Upper lobe of left lung (tissue), 6 donors: Measurements from ENCODE around the gene PTPRD. TPM values are rescaled to one million over a fixed set of nuclear protein-coding genes. Genes with fewer than 3 reads are reported as not detected.

Experiments used
- ATAC-seq, 2 donors: fragments of 200-7000 bp; cut with Tn5 transposase; one replicate each; pipeline ENCODE4 v1.9.1; 2022; ENCODE audit warnings: mild to moderate bottlenecking in 2 of 2, moderate library complexity in 2 of 2; ENCODE audit not compliant: low FRiP score in 2 of 2
- DNase-seq, 2 donors: peaks; one replicate each; pipeline ENCODE4 v3.0.0-alpha.2; 2019 to 2020
- H3K27ac ChIP-seq, 4 donors: fragments of 200-600 bp; sonication (generic); one replicate each; pipeline ENCODE4 v1.5.1; 2016 to 2019
- H3K27me3 ChIP-seq, 4 donors: fragments of 200-600 bp; sonication (generic); one replicate each; pipeline ENCODE4 v1.5.1; 2017 to 2019
- H3K36me3 ChIP-seq, 4 donors: fragments of 200-600 bp; sonication (generic); one replicate each; pipeline ENCODE4 v1.5.1; 2016 to 2019
- H3K4me1 ChIP-seq, 4 donors: fragments of 200-600 bp; sonication (generic); one replicate each; pipeline ENCODE4 v1.5.1; 2018 to 2019
- H3K4me3 ChIP-seq, 4 donors: fragments of 200-600 bp; sonication (generic); one replicate each; pipeline ENCODE4 v1.5.1; 2017 to 2019; ENCODE audit warnings: mild to moderate bottlenecking in 2 of 4, moderate library complexity in 1 of 4
- H3K9me3 ChIP-seq, 4 donors: fragments of 200-600 bp; sonication (generic); one replicate each; pipeline ENCODE4 v1.5.1; 2018 to 2019
- EP300 ChIP-seq, 4 donors: sonication (generic); formaldehyde crosslinking; IDR thresholded peaks; one replicate each; pipeline ENCODE4 v1.5.1; 2017; ENCODE audit warnings: antibody characterized with exemption in 4 of 4, control low read depth in 2 of 4
- POLR2A ChIP-seq, 4 donors: fragments of 450-650 bp; IDR thresholded peaks; one replicate each; pipeline ENCODE4 v1.5.1; 2016 to 2017; ENCODE audit warnings: antibody characterized with exemption in 4 of 4, mild to moderate bottlenecking in 2 of 4
- POLR2AphosphoS5 ChIP-seq, 2 donors: sonication (generic); formaldehyde crosslinking; IDR thresholded peaks; one replicate each; pipeline ENCODE4 v1.5.1; 2017; ENCODE audit warnings: antibody characterized with exemption in 2 of 2
- WGBS, 2 donors: methylation state at CpG; one replicate each; pipeline ENCODE4 v1.1.5; 2017 to 2018; 5-methylcytosine and 5-hydroxymethylcytosine counted together
- total RNA-seq, 6 donors: library from RNA; depleted of rRNA in 4 of 6; stranded (reverse); fragments of >200 nt in 4 of 6; gene quantifications; one replicate each; pipeline versions ENCODE4 v1.1.0 to v1.2.1, GENCODE V29; 2016 to 2021
- TF ChIP-seq, protein P1 (sequence below), 6 experiments: fragments of 450-650 bp in 4 of 6; fragments of 200-600 bp in 2 of 6; sonication (generic) in 2 of 6; IDR thresholded peaks; one replicate each; pipeline ENCODE4 v1.5.1; 2016 to 2019; ENCODE audit warnings: antibody characterized with exemption in 6 of 6
- donor health status: DM: no; HTN: no; CAD: no; lungs with moderate emphysema.
- donor health status: DM: no; HTN: yes; CAD: no; lungs with severe emphysema.

Gene PTPRD
- total RNA-seq, 6 donors from 2014 or later, result 7.4 to 46.1 (median 14.5) TPM

DNA sequence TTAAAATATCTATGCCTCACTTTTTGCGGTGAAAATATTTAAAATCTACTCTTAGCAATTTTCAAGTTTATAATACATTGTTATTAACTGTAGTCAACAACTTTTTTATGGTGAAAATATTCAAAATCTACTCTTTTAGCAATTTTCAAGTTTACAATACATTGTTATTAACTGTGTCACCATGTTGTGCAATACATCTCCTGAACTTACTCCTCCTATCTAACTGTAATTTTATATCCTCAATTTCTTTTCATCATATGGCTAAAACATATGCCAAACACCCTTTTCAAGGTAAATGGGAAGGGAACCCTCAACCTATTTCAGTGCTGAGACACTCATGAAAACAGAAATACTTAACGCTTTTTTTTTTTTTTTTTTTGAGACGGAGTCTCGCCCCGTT, 1830.6 kb downstream of the PTPRD start:
- TF ChIP-seq POLR2A (IDR thresholded peaks at IDR 0.05) (no peak), POLR2AphosphoS5 (IDR thresholded peaks at IDR 0.05) (no peak), EP300 (IDR thresholded peaks at IDR 0.05) (no peak)
- TF ChIP-seq, protein P1, sequence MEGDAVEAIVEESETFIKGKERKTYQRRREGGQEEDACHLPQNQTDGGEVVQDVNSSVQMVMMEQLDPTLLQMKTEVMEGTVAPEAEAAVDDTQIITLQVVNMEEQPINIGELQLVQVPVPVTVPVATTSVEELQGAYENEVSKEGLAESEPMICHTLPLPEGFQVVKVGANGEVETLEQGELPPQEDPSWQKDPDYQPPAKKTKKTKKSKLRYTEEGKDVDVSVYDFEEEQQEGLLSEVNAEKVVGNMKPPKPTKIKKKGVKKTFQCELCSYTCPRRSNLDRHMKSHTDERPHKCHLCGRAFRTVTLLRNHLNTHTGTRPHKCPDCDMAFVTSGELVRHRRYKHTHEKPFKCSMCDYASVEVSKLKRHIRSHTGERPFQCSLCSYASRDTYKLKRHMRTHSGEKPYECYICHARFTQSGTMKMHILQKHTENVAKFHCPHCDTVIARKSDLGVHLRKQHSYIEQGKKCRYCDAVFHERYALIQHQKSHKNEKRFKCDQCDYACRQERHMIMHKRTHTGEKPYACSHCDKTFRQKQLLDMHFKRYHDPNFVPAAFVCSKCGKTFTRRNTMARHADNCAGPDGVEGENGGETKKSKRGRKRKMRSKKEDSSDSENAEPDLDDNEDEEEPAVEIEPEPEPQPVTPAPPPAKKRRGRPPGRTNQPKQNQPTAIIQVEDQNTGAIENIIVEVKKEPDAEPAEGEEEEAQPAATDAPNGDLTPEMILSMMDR (IDR thresholded peaks at IDR 0.05), result no peak
- Histone ChIP-seq H3K36me3 (no peaks in the 10 kb centered on the region), H3K9me3 (no peaks in the 10 kb centered on the region), H3K27ac (no peak overlapping the region), H3K4me3 (no peak overlapping the region), H3K27me3 (no peaks in the 10 kb centered on the region), H3K4me1 (no peaks in the 10 kb centered on the region)
- ATAC-seq (no peak), DNase-seq (no peak)
- 90 to 99% methylated on average over 5 of the region's 5 CpGs for WGBS, 2 donors

DNA sequence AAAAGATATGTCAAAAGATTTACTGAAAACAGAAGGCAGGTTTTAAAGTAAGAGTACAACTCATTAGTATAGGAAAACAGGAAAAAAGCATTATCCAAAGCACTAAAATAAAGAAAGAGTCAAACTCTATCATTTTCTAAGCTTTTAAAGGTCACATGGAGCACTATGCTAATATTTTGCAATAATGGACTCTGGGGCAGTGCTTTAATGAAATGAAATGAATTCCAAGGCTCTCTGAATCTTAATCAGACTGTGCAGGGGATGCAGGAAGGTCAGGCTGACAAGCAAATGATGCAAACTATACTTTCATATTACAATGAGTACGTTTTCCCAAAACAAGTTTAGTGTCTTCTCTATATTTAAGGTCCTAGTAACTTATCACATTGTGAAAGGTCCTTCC, 1831.3 kb downstream of the PTPRD start:
- H3K27me3 ChIP-seq, result no peaks in the 10 kb centered on the region
- no peak overlapping the region for H3K4me3 ChIP-seq
- TF ChIP-seq POLR2A (IDR thresholded peaks at IDR 0.05) (no peak), POLR2AphosphoS5 (IDR thresholded peaks at IDR 0.05) (no peak), EP300 (IDR thresholded peaks at IDR 0.05) (no peak)
- TF ChIP-seq, protein P1 (IDR thresholded peaks at IDR 0.05), result no peak
- H3K27ac ChIP-seq, result peak overlapping the region in 1 of 4 donors; percentile 17
- no peaks in the 10 kb centered on the region for H3K4me1 ChIP-seq
- H3K9me3 ChIP-seq, result no peaks in the 10 kb centered on the region
- DNase-seq (no peak), ATAC-seq (no peak)
- 62 to 65% methylated on average over 1 of the region's 1 CpG for WGBS, 2 donors
- no peaks in the 10 kb centered on the region for H3K36me3 ChIP-seq

DNA sequence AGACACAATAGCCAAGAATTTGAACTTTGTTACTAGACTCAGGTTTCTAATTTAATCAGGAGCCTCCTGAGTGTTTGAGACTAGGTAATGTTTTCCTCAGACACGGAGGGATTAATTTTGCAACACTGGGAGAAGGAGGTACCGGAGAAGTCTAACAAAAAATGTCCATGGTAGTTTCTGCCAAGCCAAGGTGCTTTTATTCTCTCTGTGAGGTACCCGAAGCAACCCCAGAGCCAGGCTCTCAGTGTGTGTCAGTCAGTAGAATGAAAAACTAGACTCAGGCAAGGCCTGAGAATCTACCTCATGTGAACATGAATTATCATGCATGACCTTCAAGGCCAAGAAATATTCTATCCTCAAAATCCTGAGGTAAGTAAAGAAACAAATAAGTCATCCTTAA, 1832.4 kb downstream of the PTPRD start:
- no peak for TF ChIP-seq EP300 (IDR thresholded peaks at IDR 0.05)
- no peak for TF ChIP-seq POLR2AphosphoS5 (IDR thresholded peaks at IDR 0.05)
- WGBS, 2 donors, result 90 to 92% methylated on average over 3 of the region's 3 CpGs
- no peak for DNase-seq

DNA sequence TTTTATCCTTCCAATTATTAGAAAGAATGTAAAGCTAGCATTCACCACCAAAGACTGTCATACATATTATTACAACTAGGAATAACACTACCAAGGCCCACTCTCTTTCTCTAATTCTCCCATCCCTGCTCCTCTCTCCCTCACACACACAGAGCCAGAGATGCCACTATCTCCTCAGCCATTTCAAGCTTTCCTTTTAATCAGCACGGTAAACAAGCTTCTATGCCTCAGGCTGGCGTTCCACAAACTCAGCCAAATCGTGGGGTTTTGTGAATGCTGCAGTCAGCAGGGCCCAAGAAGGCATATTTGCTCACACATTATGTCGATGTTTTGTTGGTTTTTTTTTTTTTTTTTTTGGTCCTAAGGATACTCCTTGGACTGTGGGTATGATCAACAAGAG, 1833.3 kb downstream of the PTPRD start:
- no peak overlapping the region for H3K27ac ChIP-seq
- no peak overlapping the region for H3K4me3 ChIP-seq
- TF ChIP-seq POLR2A (IDR thresholded peaks at IDR 0.05) (no peak), POLR2AphosphoS5 (IDR thresholded peaks at IDR 0.05) (no peak), EP300 (IDR thresholded peaks at IDR 0.05) (no peak)
- TF ChIP-seq, protein P1 (IDR thresholded peaks at IDR 0.05), result no peak
- H3K27me3 ChIP-seq, result no peaks in the 10 kb centered on the region
- H3K4me1 ChIP-seq, result no peaks in the 10 kb centered on the region
- no peak for ATAC-seq
- 72 to 73% methylated on average over 4 of the region's 4 CpGs for WGBS, 2 donors
- no peaks in the 10 kb centered on the region for H3K36me3 ChIP-seq
- DNase-seq, result no peak
- H3K9me3 ChIP-seq, result no peaks in the 10 kb centered on the region

More for the DNA sequence above, 1832.4 kb downstream of the PTPRD start:
- no peaks in the 10 kb centered on the region for H3K4me1 ChIP-seq
- H3K27me3 ChIP-seq, result no peaks in the 10 kb centered on the region
- no peaks in the 10 kb centered on the region for H3K9me3 ChIP-seq
- H3K4me3 ChIP-seq, result no peak overlapping the region
- no peak for ATAC-seq
- no peak overlapping the region for H3K27ac ChIP-seq
- no peaks in the 10 kb centered on the region for H3K36me3 ChIP-seq

DNA sequence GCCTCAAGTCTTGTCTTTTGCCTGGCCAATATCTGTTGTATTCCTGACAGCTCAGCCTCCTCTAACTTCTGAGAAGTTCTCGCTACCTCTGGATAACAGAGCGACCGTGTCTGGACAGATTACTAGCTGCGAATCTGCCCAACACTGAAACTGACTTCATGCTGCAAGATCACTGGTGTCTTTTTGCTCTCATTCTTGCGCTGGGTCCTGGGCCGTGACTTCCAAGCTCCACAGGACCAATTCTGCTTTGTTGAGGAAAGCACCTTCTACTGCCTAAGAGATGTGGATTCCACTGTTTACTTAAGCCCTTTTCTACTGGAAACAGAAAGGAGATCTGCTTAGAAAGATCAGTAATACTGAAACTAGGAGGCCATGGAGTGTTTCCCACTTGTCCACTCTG, 1834.4 kb downstream of the PTPRD start:
- H3K36me3 ChIP-seq, result no peaks in the 10 kb centered on the region
- DNase-seq, result no peak
- no peak for ATAC-seq
- H3K4me3 ChIP-seq, result no peak overlapping the region
- no peaks in the 10 kb centered on the region for H3K9me3 ChIP-seq
- WGBS, 2 donors, result 96 to 97% methylated on average over 6 of the region's 6 CpGs
- no peaks in the 10 kb centered on the region for H3K27me3 ChIP-seq
- no peaks in the 10 kb centered on the region for H3K4me1 ChIP-seq
- TF ChIP-seq POLR2AphosphoS5 (IDR thresholded peaks at IDR 0.05) (no peak), EP300 (IDR thresholded peaks at IDR 0.05) (no peak), POLR2A (IDR thresholded peaks at IDR 0.05) (no peak)
- TF ChIP-seq, protein P1 (IDR thresholded peaks at IDR 0.05), result no peak
- no peak overlapping the region for H3K27ac ChIP-seq
